Cardiac fibroblast (primary cell): ENCODE measurements around the gene ASTN2.

Experiments
- DNase-seq, 2 donors: peaks; one replicate each; pipeline versions ENCODE4 v3.0.0 to v3.0.0-alpha.2; 2010; ENCODE audit warnings: low read depth in 2 of 2
- H3K4me3 ChIP-seq, 2 donors: replicated peaks in 1 of 2; 1 replicate in 1 of 2; 2 replicates in 1 of 2; pipeline ENCODE4 v1.5.1; 2011; ENCODE audit warnings: low read depth in 2 of 2, low read length in 2 of 2, mild to moderate bottlenecking in 2 of 2, moderate library complexity in 1 of 2
- CTCF ChIP-seq: IDR thresholded peaks from one replicate; pipeline ENCODE4 v1.5.1; 2011; ENCODE audit warnings: low read depth, mild to moderate bottlenecking, low read length, inconsistent platforms

The ASTN2 gene

GRCh38 chr9:117409321-117409720 is 5.5 kb downstream of the ASTN2 start:
- TF ChIP-seq CTCF: no peak
- no peak overlapping the region for H3K4me3 ChIP-seq
- no peak for DNase-seq

DNA sequence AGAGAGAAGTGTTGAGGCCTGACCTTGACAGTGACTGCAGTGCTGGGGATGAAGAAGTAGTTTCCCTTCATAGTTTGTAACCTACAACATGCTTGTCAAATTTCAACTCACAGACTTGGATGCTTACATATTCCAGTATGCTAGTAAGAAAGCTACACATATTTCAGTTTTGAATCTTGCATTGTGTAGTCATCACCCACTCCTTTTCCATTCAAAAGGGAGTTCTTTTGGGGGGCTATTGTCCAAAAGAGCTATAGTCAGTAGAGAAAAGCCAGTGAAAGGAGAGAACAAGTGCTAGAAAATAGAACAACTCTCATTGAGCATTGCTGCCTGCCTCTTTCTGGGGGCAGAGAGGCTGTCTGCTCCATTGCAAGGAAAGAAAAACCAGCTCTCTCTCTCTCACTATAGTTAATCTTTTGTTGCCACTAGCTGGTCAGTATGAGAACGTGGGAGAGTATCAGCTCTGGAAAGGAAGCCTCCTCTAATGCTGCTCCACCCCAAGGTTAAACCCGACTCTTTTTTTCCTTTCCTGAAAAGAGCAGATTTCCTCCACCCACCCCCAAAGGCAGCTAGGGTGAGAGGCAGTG is 7.3 kb downstream of the ASTN2 start:
- no peak for DNase-seq
- no peak overlapping the region for H3K4me3 ChIP-seq
- TF ChIP-seq CTCF: no peak

DNA sequence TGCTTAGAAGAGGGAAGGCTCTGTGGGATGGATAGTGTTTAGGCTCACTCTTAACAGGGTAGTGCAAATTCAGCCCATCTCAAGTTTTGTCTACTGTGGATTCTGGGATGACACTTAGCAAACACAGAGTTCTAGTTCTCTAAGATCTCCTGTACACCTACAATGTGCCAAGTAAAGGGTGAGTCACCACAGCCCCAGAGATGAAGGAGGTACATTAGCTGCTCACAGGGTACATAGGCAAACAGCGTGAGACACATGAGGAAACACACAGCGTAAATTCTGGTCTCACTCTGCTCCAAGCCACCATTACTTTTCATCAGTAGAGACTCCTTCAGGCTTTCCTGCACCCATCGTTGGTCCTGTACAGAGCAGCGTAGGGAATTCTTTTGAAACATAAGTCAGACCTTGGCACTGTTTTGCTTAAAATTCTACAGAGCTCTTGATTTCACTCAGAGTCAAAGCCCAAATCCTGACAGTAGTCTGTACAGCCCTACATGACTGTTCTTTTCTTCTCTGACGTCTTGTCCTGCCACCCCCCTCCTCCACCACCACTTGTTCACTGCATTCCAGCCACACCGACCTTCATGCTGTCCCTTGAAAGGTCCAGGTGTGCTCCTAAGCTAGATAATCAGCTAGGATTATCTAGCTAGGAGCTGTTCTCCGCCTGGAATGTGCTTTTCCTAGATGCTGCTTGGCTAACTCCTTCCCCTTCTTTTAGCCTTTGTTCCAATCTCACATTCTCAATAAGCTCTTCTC is 8.7 kb downstream of the ASTN2 start:
- DNase-seq: no peak
- no peak overlapping the region for H3K4me3 ChIP-seq
- TF ChIP-seq CTCF: no peak

DNA sequence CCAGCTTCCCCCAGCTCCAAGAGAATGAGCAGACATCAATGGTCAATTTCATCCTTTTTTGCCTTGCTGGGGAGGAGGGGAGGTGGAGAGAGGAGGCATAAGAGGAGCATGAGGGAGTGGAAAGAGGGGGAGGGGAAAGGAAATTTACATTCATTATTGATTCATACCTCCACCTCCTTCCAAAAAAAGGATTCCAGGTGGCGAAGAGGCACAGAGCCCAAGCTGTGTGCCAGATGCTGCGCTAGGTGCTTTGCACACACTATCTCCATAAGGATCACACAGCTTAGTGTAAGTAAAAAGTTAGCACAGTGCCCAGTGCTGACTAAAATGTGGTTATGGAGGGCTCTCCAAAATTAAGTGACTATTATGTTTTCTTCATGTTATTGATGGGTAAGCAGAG is 11.0 kb downstream of the ASTN2 start:
- no peak overlapping the region for H3K4me3 ChIP-seq
- TF ChIP-seq CTCF: no peak
- no peak for DNase-seq

DNA sequence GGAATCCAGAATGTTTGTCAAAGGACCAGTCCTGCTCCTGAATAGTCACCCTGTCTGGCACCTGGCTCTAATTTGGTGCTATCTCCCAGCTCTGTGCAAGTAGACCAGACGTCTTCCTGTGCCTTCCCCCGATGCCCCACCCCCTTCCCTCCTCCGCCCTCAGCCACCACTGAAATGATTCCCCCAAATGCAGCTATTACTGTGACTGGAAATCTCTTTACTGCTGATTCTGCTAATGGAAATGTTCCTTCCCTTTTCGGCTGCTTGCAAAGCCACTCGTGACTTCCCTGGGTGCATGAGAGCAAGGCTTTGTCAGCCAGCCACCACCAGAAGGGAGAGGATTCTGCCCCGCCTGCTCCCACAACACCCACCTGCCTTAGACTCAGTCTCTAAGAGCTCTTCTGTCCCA is 11.4 kb downstream of the ASTN2 start:
- no peak for TF ChIP-seq CTCF
- no peak for DNase-seq

DNA sequence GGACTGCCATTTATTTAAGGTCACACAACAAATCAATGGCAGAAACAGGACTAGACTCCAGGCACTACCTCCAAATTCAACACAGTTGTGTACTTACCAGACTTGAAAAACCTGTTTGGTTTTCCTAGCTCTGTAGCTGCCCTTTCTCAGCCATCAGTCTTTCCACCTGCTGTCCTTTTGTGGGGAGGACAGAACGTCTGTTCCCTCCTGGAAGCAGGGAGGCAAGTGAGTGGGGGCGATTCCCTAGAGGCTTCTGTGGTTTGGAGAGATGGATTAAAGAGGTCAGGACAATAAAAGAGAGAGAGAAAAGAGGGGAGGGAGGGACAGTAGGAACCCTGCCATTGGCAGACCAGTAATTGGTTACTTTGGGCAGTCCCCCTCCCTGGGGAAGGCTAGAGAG is 14.7 kb downstream of the ASTN2 start:
- no peak for TF ChIP-seq CTCF
- DNase-seq: no peak
- no peak overlapping the region for H3K4me3 ChIP-seq

More for the DNA sequence above, 11.4 kb downstream of the ASTN2 start:
- no peak overlapping the region for H3K4me3 ChIP-seq
